Tibial nerve (tissue), 3 donors: Measurements from ENCODE around the gene GRB2.

Experiments
- POLR2A ChIP-seq, 2 donors: fragments of 450-650 bp; IDR thresholded peaks; one replicate each; pipeline ENCODE4 v1.6.1; 2017; ENCODE audit warnings: antibody characterized with exemption in 2 of 2, mild to moderate bottlenecking in 2 of 2, moderate library complexity in 2 of 2
- TF ChIP-seq, protein P1 (sequence below), 5 experiments: fragments of 200-600 bp in 3 of 5; fragments of 450-650 bp in 2 of 5; sonication (generic) in 3 of 5; IDR thresholded peaks; one replicate each; pipeline ENCODE4 v1.5.1; 2016 to 2019; ENCODE audit warnings: antibody characterized with exemption in 5 of 5, mild to moderate bottlenecking in 3 of 5, moderate library complexity in 2 of 5

DNA sequence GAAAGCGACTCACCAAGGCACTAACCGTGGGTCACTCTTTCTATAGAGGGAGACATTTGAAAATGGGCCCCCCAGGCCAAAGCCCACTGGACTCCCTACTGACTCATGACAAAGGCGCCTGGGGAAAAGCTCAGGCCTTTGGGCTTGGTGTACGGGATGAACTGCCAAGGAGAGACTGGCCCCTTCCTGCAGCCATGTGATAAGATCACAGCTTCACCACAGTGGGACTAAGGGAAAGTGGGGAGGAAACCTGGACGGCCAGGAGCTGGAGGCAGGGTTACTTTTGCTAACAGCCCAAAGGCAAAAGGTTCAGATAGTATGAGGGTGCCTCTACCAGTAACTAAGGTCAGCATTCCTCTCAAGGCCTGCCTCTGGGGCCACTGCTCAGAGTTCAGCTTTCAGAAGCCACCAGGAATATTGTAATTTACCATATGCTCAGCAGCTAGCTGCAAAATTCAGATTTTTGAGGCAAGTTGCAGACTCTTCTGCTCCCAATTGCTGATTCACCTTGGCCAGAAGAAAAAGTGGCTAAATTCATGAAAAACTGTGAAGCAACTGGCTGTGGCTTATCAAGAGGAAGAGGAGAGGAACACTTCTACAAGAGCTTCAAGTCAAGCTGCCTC lies 79.1 kb downstream of the GRB2 start:
- TF ChIP-seq, protein P1, sequence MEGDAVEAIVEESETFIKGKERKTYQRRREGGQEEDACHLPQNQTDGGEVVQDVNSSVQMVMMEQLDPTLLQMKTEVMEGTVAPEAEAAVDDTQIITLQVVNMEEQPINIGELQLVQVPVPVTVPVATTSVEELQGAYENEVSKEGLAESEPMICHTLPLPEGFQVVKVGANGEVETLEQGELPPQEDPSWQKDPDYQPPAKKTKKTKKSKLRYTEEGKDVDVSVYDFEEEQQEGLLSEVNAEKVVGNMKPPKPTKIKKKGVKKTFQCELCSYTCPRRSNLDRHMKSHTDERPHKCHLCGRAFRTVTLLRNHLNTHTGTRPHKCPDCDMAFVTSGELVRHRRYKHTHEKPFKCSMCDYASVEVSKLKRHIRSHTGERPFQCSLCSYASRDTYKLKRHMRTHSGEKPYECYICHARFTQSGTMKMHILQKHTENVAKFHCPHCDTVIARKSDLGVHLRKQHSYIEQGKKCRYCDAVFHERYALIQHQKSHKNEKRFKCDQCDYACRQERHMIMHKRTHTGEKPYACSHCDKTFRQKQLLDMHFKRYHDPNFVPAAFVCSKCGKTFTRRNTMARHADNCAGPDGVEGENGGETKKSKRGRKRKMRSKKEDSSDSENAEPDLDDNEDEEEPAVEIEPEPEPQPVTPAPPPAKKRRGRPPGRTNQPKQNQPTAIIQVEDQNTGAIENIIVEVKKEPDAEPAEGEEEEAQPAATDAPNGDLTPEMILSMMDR (IDR thresholded peaks at IDR 0.05), result no peak
- TF ChIP-seq POLR2A (IDR thresholded peaks at IDR 0.05), result no peak
